Brain microvascular endothelial cell (primary cell): ENCODE measurements around the gene SLC49A3.

Experiments used
- DNase-seq: peaks from one replicate; pipeline ENCODE4 v3.0.0-alpha.2; 2020
- H3K27ac ChIP-seq: fragments of 250-450 bp; sonication (Bioruptor Pico); 2 replicates; pipeline ENCODE4 v1.5.1; 2020; ENCODE audit warnings: mild to moderate bottlenecking, moderate library complexity
- H3K27me3 ChIP-seq: fragments of 250-450 bp; sonication (Bioruptor Pico); replicated peaks from 2 replicates; pipeline ENCODE4 v1.5.1; 2020; ENCODE audit warnings: mild to moderate bottlenecking
- H3K36me3 ChIP-seq: fragments of 250-450 bp; sonication (Bioruptor Pico); replicated peaks from 2 replicates; pipeline ENCODE4 v1.5.1; 2020; ENCODE audit warnings: mild to moderate bottlenecking
- H3K4me3 ChIP-seq: 2 replicates; pipeline ENCODE4 v1.5.1; 2011; ENCODE audit warnings: low read depth, mild to moderate bottlenecking, control low read depth, low read length, moderate library complexity
- in situ Hi-C: cut with HindIII; loops from 2 replicates; pipeline ENCODE4 v1.10.0; 2017; ENCODE audit warnings: low sequenced_read_pairs, low pct_ligation_motif_present
- TF ChIP-seq, protein P1 (sequence below): IDR thresholded peaks from 2 replicates; pipeline ENCODE4 v1.5.1; 2011; ENCODE audit warnings: low read depth, mild to moderate bottlenecking, moderate library complexity, low read length, control low read depth, inconsistent platforms; ENCODE audit errors: missing control alignments

The SLC49A3 gene

DNA sequence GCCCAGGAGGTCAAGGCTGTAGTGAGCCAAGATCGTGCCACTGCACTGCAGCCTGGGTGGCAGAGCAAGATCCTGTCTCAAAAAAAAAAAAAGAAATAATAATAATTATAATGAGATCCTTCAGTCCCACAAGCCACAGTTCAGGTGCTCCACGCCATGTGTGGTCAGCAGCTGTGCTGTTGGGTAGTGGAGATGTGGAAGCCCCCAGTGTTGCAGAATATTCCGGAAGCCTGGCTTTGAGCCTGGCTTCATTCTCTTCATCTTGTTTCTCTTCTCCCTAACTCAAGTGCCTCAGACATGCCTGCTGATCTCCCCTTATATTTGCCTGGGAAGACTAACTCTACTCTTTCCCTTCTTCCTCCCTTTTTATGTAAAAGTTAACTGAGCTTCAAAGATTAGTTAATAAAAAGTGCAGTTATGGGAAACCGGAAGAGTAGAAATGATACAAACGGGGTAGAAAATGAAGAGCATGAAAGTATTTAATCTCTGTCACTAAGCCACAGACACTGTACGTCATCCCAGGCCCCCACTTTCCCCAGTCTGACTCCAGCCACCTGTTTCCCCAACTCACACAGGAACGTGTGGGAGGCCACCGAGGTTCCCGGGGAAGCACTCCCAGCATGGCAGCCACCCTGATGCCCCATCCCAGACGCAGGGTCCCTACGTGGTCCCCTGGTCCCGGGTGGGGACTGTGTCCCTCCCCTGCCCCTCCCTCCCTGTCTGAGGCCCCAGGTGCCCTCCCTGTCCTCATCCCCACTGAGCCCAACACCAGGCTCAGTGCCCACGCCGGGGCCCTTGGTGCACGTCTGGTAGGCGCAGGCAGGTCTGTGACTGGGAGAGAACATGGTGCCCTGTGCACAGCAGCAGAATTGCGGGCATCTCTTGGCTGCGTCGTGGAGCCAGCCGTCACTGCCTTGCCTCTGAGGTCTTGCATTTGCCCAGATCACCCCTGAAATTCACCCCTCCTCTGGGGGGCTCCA, 40.7 kb upstream of the SLC49A3 start:
- peaks cover 30% of the 10 kb centered on the region for H3K36me3 ChIP-seq
- H3K27ac ChIP-seq, result no peak overlapping the region
- H3K4me3 ChIP-seq, result no peak overlapping the region
- TF ChIP-seq, protein P1, sequence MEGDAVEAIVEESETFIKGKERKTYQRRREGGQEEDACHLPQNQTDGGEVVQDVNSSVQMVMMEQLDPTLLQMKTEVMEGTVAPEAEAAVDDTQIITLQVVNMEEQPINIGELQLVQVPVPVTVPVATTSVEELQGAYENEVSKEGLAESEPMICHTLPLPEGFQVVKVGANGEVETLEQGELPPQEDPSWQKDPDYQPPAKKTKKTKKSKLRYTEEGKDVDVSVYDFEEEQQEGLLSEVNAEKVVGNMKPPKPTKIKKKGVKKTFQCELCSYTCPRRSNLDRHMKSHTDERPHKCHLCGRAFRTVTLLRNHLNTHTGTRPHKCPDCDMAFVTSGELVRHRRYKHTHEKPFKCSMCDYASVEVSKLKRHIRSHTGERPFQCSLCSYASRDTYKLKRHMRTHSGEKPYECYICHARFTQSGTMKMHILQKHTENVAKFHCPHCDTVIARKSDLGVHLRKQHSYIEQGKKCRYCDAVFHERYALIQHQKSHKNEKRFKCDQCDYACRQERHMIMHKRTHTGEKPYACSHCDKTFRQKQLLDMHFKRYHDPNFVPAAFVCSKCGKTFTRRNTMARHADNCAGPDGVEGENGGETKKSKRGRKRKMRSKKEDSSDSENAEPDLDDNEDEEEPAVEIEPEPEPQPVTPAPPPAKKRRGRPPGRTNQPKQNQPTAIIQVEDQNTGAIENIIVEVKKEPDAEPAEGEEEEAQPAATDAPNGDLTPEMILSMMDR, result no peak
- DNase-seq, result no peak
- in situ Hi-C loops, result no loop called here
- no peaks in the 10 kb centered on the region for H3K27me3 ChIP-seq

DNA sequence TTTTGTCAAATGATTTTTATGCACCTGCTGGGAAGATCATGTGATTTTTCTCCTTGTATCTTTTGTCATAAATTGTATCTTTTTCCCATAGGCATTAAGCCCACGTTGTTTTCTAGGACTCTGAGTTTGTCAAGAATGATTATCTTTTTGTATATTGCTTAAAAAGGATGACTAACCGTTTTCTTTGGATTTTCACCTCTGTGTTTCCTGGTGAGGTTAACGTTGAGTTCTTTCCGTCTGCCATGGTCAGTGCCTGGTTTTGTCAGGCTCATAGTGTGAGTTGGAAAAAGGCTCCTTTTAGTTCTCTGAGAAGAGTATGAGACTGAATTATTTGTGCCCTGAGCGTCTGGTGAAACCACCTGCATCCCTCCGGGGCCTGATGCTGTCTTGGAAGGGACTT, 38.6 kb upstream of the SLC49A3 start:
- H3K4me3 ChIP-seq, result no peak overlapping the region
- in situ Hi-C loops, result no loop called here
- no peaks in the 10 kb centered on the region for H3K27me3 ChIP-seq
- peaks cover 18% of the 10 kb centered on the region for H3K36me3 ChIP-seq
- no peak overlapping the region for H3K27ac ChIP-seq
- DNase-seq, result no peak
- TF ChIP-seq, protein P1, result no peak

DNA sequence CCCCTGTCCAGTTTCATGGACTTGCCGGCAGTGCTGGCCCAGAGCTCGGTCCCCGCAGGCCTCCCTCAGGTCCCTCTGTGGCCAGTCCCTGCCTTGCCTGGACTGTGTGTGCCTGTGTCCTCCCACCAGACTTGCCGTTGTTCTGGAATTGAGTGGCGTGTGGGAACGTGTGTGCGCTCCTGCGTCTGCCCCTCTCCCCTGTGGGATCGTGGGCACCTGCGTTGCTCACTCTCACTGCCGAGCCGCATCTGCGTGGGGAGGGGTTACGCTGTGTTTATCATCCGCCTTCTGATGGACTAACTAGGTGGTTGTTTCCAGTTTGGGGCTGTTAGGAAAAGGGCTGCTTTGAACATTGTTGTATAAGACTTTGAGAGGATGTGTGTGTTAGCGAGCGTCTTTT, 37.9 kb upstream of the SLC49A3 start:
- no peak overlapping the region for H3K27ac ChIP-seq
- in situ Hi-C loops, result no loop called here
- H3K4me3 ChIP-seq, result no peak overlapping the region
- no peak for DNase-seq
- H3K27me3 ChIP-seq, result no peaks in the 10 kb centered on the region
- peaks cover 15% of the 10 kb centered on the region for H3K36me3 ChIP-seq
- TF ChIP-seq, protein P1, result no peak

DNA sequence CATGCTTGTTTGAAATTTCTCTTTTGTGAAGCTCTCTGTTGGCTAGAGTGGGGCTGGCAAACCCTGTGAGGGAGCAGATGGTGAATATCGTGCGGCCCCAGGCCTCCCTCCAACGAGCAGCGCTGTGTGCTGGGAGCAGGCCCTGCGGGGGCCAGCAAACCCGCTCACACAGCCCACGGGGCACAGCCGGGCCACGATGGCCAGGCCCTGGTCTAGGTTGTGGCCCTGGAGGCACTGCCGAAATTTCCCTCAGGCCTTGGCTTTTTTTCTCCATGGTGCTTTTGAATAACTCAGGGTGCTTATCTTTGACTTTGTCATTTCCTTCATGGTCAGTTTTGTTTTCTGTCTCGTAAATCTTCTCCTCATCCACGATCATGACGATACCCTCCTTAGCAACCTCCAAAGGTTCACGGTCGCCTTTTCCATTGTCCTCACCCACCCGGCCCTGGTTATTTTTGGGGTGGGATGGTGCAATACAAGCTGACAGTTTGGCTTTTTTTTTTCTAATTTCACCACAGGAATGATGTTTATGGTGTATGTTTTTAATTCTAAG, 37.4 kb upstream of the SLC49A3 start:
- in situ Hi-C loops, result no loop called here
- no peak overlapping the region for H3K4me3 ChIP-seq
- TF ChIP-seq, protein P1, result no peak
- peaks cover 15% of the 10 kb centered on the region for H3K36me3 ChIP-seq
- no peaks in the 10 kb centered on the region for H3K27me3 ChIP-seq
- DNase-seq, result no peak
- no peak overlapping the region for H3K27ac ChIP-seq

DNA sequence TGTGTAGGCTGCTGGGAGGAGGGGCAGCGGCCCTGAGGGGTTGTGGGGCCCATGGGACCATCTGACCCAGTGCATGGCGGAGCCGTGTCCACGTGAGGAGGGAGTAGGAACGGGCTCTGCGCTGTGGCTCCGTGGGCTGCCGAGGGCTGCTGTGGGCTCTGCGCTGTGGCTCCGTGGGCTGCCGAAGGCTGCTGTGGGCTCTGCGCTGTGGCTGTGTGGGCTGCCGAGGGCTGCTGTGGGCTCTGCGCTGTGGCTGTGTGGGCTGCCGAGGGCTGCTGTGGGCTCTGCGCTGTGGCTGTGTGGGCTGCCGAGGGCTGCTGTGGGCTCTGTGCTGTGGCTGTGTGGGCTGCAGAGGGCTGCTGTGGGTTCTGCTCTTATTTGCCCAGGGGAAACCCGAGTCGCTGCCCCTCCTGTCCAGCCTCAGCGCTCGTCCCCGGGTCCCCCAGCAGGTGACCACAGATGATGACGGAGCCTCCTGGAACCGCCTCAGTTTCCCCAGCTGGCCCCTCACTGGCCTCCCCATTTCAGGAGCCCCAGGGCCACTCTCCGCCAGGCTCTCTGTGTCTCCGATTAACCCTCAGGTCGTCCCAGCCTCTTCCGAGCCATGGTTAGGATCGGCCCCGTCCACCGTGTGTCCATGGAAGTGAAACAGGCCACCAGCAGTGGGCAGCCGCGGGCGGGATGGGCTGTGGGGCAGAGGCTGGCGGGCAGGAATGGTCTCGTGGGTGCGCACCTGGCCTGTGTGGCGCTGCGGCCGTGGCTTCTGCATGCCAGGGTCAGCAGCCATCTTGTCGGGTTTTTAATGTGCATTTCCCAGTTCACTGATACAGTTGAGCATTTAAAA, 36.7 kb upstream of the SLC49A3 start:
- DNase-seq, result no peak
- H3K27me3 ChIP-seq, result no peaks in the 10 kb centered on the region
- H3K4me3 ChIP-seq, result no peak overlapping the region
- H3K36me3 ChIP-seq, result peaks cover 8% of the 10 kb centered on the region
- no peak overlapping the region for H3K27ac ChIP-seq
- TF ChIP-seq, protein P1, result no peak
- in situ Hi-C loops, result no loop called here
